H1 (cell line): ENCODE results near the gene WFIKKN1. TPM values are rescaled to one million over a fixed set of nuclear protein-coding genes. Genes with fewer than 3 reads are reported as not detected.

Experiments used
- CBX8 ChIP-seq: fragments of 300-800, 300-1000 bp; sonication (generic); IDR thresholded peaks from 2 replicates; pipeline ENCODE4 v1.7.1; 2016; ENCODE audit warnings: low read depth, low read length, borderline replicate concordance
- GTF2F1 ChIP-seq: IDR thresholded peaks from 2 replicates; pipeline ENCODE4 v1.6.1; 2012; ENCODE audit warnings: low read depth, low read length, improper control_type of control experiment, borderline replicate concordance
- HDAC6 ChIP-seq: IDR thresholded peaks from one replicate; pipeline ENCODE4 v1.7.1; 2012; ENCODE audit warnings: low read depth, mild to moderate bottlenecking, inconsistent platforms, low read length, moderate library complexity
- MAFK ChIP-seq: IDR thresholded peaks from 2 replicates; pipeline ENCODE4 v1.6.1; 2012; ENCODE audit warnings: low read depth, mild to moderate bottlenecking, improper control_type of control experiment, low read length
- RBBP5 ChIP-seq: IDR thresholded peaks from 2 replicates; pipeline ENCODE4 v1.7.1; 2012; ENCODE audit warnings: low read depth, mild to moderate bottlenecking, inconsistent platforms, low read length, moderate library complexity, borderline replicate concordance
- RXRA ChIP-seq: IDR thresholded peaks from 2 replicates; pipeline ENCODE4 v1.6.1; 2011; ENCODE audit warnings: low read depth, mild to moderate bottlenecking, low read length, moderate library complexity; ENCODE audit not compliant: insufficient read depth
- TCF12 ChIP-seq: IDR thresholded peaks from 2 replicates; pipeline ENCODE4 v1.6.1; 2011; ENCODE audit warnings: low read depth, mild to moderate bottlenecking, low read length
- polyA plus RNA-seq, 7 experiments: library from polyadenylated mRNA; depleted of rRNA in 3 of 7; stranded (reverse) in 5 of 7; unstranded in 2 of 7; fragments of >200 nt in 5 of 7; fragments of 200-250 nt in 2 of 7; gene quantifications; 1 replicate in 5 of 7; 2 replicates in 1 of 7; 4 replicates in 1 of 7; pipeline versions ENCODE4 v1.2.1 to v1.2.3, GENCODE V29; 2011 to 2013; ENCODE audit warnings: missing spikeins in 2 of 7, mixed read lengths in 2 of 7
- total RNA-seq: library from RNA; stranded (reverse); fragmentation: NEBNext Ultra II Directional; extraction: Animal tissue kit (Norgen Biotek cat#: 25700); gene quantifications from 2 replicates; pipeline ENCODE4 v1.2.1, GENCODE V29; 2021

Gene WFIKKN1
- total and polyA plus RNA-seq, 2 of the 8 experiments (the other 6 are each of a cell fraction or from before 2014, with no cell fraction given), result 11.4 to 15.8 TPM

DNA sequence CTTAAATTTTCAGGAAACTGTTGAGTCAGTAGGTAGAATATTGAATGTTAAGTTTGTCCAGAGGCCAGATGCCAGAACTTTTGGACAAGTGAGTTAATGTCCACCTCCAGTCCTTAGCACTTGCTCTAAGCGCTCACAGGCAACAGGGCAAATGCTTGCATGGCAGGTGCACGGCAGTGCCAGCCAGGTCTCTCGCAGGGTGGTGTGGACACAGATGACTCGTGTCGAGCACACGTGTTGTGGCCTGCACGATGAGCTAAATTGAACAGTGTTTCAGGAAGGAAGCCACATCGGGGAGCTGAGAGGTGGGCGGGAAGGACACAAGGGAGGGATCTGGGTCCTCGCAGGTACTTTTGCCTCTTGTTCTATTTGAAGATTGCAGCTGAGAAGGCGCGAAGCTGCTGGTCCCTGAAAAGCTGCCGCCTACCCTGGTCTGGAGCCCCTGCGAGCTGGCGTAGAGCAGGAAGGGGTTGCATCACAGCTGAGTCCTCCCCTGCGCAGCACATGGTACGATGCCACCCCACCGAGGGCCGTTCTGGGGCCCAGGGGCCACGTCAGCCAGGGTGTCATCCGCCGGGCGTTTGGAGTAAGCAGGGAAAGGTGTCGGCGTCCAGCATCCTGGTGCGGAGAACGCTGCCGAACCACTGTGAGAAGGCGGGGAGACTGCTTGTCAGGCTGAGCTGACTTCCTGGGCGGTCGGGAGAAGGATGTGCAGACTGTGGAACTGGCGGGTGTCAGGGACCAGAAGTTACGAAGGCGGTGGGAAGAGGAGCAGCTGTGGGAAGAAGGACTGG is 34.6 kb upstream of the WFIKKN1 start (continued):
- no peak for TF ChIP-seq HDAC6
- no peak for TF ChIP-seq RBBP5
- no peak for TF ChIP-seq RXRA
- TF ChIP-seq GTF2F1, result no peak
- TF ChIP-seq MAFK, result no peak
- TF ChIP-seq TCF12, result no peak
- TF ChIP-seq CBX8, result no peak
